Smooth muscle cell (in vitro differentiated cells): ENCODE results near the gene KRT77. TPM values are rescaled to one million over a fixed set of nuclear protein-coding genes. Genes with fewer than 3 reads are reported as not detected.

Experiments used
- DNase-seq: peaks from one replicate; lab custom pipeline; 2025; ENCODE audit not compliant: unreplicated experiment; lab: John Stamatoyannopoulos, UW
- H2AFZ ChIP-seq: fragments of 200-600 bp; sonication (generic); 2 replicates; pipeline ENCODE4 v1.6.0; 2016; ENCODE audit warnings: antibody characterized with exemption, low read depth, mild to moderate bottlenecking
- H3F3A ChIP-seq: fragments of 200-600 bp; sonication (generic); 2 replicates; pipeline ENCODE4 v1.6.0; 2017; ENCODE audit warnings: antibody characterized with exemption, low read depth
- H3K27ac ChIP-seq: fragments of 200-600 bp; sonication (generic); 2 replicates; pipeline ENCODE4 v1.5.1; 2016; ENCODE audit warnings: low read depth, mild to moderate bottlenecking
- H3K27me3 ChIP-seq: fragments of 200-600 bp; sonication (generic); 2 replicates; pipeline ENCODE4 v1.6.1; 2016; ENCODE audit warnings: low read depth, mild to moderate bottlenecking
- H3K36me3 ChIP-seq: fragments of 200-600 bp; sonication (generic); 2 replicates; pipeline ENCODE4 v1.5.1; 2016; ENCODE audit warnings: low read depth
- H3K4me1 ChIP-seq: fragments of 200-600 bp; sonication (generic); 2 replicates; pipeline ENCODE4 v1.5.1; 2016; ENCODE audit warnings: low read depth
- H3K4me2 ChIP-seq: fragments of 200-600 bp; sonication (generic); 2 replicates; pipeline ENCODE4 v1.6.0; 2016; ENCODE audit warnings: mild to moderate bottlenecking
- H3K4me3 ChIP-seq: fragments of 200-600 bp; sonication (generic); 2 replicates; pipeline ENCODE4 v1.5.1; 2016; ENCODE audit warnings: mild to moderate bottlenecking
- H3K79me2 ChIP-seq: fragments of 200-600 bp; sonication (generic); 2 replicates; pipeline ENCODE4 v1.6.0; 2016; ENCODE audit warnings: low read depth, mild to moderate bottlenecking
- H3K9ac ChIP-seq: fragments of 200-600 bp; sonication (generic); 2 replicates; pipeline ENCODE4 v1.6.0; 2016; ENCODE audit warnings: low read depth
- H3K9me3 ChIP-seq: fragments of 200-600 bp; sonication (generic); replicated peaks from 2 replicates; pipeline ENCODE4 v1.5.1; 2016; ENCODE audit warnings: low read depth
- H4K20me1 ChIP-seq: fragments of 200-600 bp; sonication (generic); 2 replicates; pipeline ENCODE4 v1.6.0; 2016; ENCODE audit warnings: low read depth
- CTCF ChIP-seq: fragments of 200-600 bp; sonication (generic); IDR thresholded peaks from 2 replicates; pipeline ENCODE4 v1.5.1; 2017; ENCODE audit warnings: borderline replicate concordance, mild to moderate bottlenecking, antibody characterized with exemption; ENCODE audit not compliant: insufficient read depth, poor library complexity, severe bottlenecking
- WGBS: methylation state at CpG from one replicate; pipeline ENCODE4 v1.1.7; 2016; ENCODE audit warnings: low lambda C conversion rate; 5-methylcytosine and 5-hydroxymethylcytosine counted together
- polyA plus RNA-seq: library from polyadenylated mRNA; unstranded; fragments of >200 nt; fragmentation: Nextera tagmentation; extraction: Ambion mirVana; gene quantifications from 2 replicates; pipeline ENCODE4 v1.2.1, GENCODE V29; 2016
- total RNA-seq: library from RNA; depleted of rRNA; stranded (reverse); fragments of >200 nt; gene quantifications from 2 replicates; pipeline ENCODE4 v1.2.3, GENCODE V29; 2014

Gene KRT77
- total and polyA plus RNA-seq, 2 experiments from 2014 or later = 3.8 TPM; not detected in 1

DNA sequence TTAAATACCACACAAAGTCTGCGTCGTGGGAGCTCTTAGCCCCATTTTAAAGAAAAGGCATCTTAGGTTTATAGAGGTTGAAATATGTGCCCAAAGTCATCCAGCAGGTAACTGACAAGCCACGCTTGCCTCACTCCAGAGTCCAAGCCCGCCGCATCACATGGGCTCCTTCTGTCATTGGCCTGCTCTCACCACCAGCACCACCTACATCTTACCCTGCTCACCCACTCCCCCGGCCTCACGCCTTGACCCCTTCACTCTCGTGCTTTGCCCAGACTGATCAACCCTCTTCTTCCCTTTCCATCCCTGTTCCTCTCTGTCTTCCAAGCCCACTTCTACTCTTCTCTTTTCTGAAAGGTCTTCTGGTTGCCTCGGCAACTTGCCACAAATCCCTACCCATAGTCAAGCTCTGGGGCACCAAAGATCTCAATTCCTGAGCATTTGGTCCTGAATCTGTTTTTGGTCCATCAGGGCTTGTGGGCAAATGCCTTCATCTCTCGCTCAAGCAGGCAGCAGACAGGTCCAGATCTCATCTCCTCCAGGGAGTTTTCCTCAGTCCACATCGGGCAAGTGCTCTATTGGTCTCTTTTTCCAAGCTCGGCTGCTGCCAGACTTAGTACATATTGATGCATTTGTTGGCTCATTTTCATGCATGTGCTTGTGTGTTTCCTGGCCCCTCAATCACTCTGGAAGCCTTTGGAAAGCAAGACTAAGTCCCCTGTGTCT is 19.6 kb downstream of the KRT77 start:
- H3K4me3 ChIP-seq = no peak overlapping the region
- no peak overlapping the region for H3K4me2 ChIP-seq
- H3K9me3 ChIP-seq = no peaks in the 10 kb centered on the region
- H3K4me1 ChIP-seq = no peaks in the 10 kb centered on the region
- H3K36me3 ChIP-seq = no peaks in the 10 kb centered on the region
- H3F3A ChIP-seq = no peaks in the 10 kb centered on the region
- H2AFZ ChIP-seq = no peak overlapping the region
- DNase-seq = no peak
- H4K20me1 ChIP-seq = no peaks in the 10 kb centered on the region
- H3K79me2 ChIP-seq = no peaks in the 10 kb centered on the region
- H3K27ac ChIP-seq = no peak overlapping the region
- no peak overlapping the region for H3K9ac ChIP-seq
- 87% methylated on average over 12 of the region's 12 CpGs for WGBS
- H3K27me3 ChIP-seq = peaks cover 69% of the 10 kb centered on the region
- no peak for TF ChIP-seq CTCF

GRCh38 chr12:52682938-52683574 is 20.3 kb downstream of the KRT77 start:
- peaks cover 69% of the 10 kb centered on the region for H3K27me3 ChIP-seq
- no peaks in the 10 kb centered on the region for H4K20me1 ChIP-seq
- no peak for DNase-seq
- H3K4me2 ChIP-seq = no peak overlapping the region
- H3K4me3 ChIP-seq = no peak overlapping the region
- H3K27ac ChIP-seq = no peak overlapping the region
- WGBS = 81% methylated on average over 4 of the region's 4 CpGs
- TF ChIP-seq CTCF = no peak
- no peaks in the 10 kb centered on the region for H3K9me3 ChIP-seq
- H3K9ac ChIP-seq = no peak overlapping the region
- H3F3A ChIP-seq = no peaks in the 10 kb centered on the region
- no peaks in the 10 kb centered on the region for H3K79me2 ChIP-seq
- H2AFZ ChIP-seq = no peak overlapping the region
- no peaks in the 10 kb centered on the region for H3K4me1 ChIP-seq
- no peaks in the 10 kb centered on the region for H3K36me3 ChIP-seq

GRCh38 chr12:52682381-52682660 is 21.0 kb downstream of the KRT77 start:
- H3K27ac ChIP-seq = no peak overlapping the region
- no peak overlapping the region for H2AFZ ChIP-seq
- H3K9ac ChIP-seq = no peak overlapping the region
- no peaks in the 10 kb centered on the region for H3K9me3 ChIP-seq
- no peaks in the 10 kb centered on the region for H3K79me2 ChIP-seq
- no peaks in the 10 kb centered on the region for H3K4me1 ChIP-seq
- H3F3A ChIP-seq = no peaks in the 10 kb centered on the region
- no peak overlapping the region for H3K4me2 ChIP-seq
- no peak for TF ChIP-seq CTCF
- H3K27me3 ChIP-seq = peaks cover 69% of the 10 kb centered on the region
- no peak for DNase-seq
- H3K4me3 ChIP-seq = no peak overlapping the region
- no peaks in the 10 kb centered on the region for H4K20me1 ChIP-seq
- 83% methylated on average over 2 of the region's 2 CpGs for WGBS
- no peaks in the 10 kb centered on the region for H3K36me3 ChIP-seq
